HUES48 (cell line): ENCODE results near the gene BTBD16.

Experiments
- H3K27ac ChIP-seq: one replicate; pipeline ENCODE4 v1.7.0; 2013; ENCODE audit warnings: low read depth, low read length, inconsistent platforms
- H3K27me3 ChIP-seq: 2 replicates; pipeline ENCODE4 v1.6.1; 2013; ENCODE audit warnings: mild to moderate bottlenecking, low read length; ENCODE audit not compliant: control insufficient read depth, insufficient read depth
- H3K36me3 ChIP-seq: 2 replicates; pipeline ENCODE4 v1.6.1; 2013; ENCODE audit warnings: low read length; ENCODE audit not compliant: control insufficient read depth, insufficient read depth
- H3K4me1 ChIP-seq: 2 replicates; pipeline ENCODE4 v1.6.1; 2013; ENCODE audit warnings: mild to moderate bottlenecking, low read length; ENCODE audit not compliant: control insufficient read depth, insufficient read depth
- H3K4me3 ChIP-seq: 2 replicates; pipeline ENCODE4 v1.5.1; 2013; ENCODE audit warnings: mild to moderate bottlenecking, low read depth, low read length
- H3K9ac ChIP-seq: 2 replicates; pipeline ENCODE4 v1.6.1; 2013; ENCODE audit warnings: mild to moderate bottlenecking, low read depth, low read length, moderate library complexity
- H3K9me3 ChIP-seq: 2 replicates; pipeline ENCODE4 v1.6.1; 2013; ENCODE audit warnings: low read length; ENCODE audit not compliant: control insufficient read depth, insufficient read depth

BTBD16 gene

GRCh38 chr10:122248356-122249302, 22.5 kb upstream of the BTBD16 start:
- H3K27ac ChIP-seq = no peak overlapping the region
- no peaks in the 10 kb centered on the region for H3K4me1 ChIP-seq
- no peak overlapping the region for H3K9ac ChIP-seq
- H3K27me3 ChIP-seq = no peaks in the 10 kb centered on the region
- no peaks in the 10 kb centered on the region for H3K9me3 ChIP-seq
- no peak overlapping the region for H3K4me3 ChIP-seq
- H3K36me3 ChIP-seq = peaks cover 59% of the 10 kb centered on the region

GRCh38 chr10:122249303-122249850, 21.7 kb upstream of the BTBD16 start:
- no peak overlapping the region for H3K27ac ChIP-seq
- no peaks in the 10 kb centered on the region for H3K4me1 ChIP-seq
- H3K9ac ChIP-seq = no peak overlapping the region
- H3K9me3 ChIP-seq = no peaks in the 10 kb centered on the region
- no peak overlapping the region for H3K4me3 ChIP-seq
- H3K27me3 ChIP-seq = no peaks in the 10 kb centered on the region
- peaks cover 60% of the 10 kb centered on the region for H3K36me3 ChIP-seq

DNA sequence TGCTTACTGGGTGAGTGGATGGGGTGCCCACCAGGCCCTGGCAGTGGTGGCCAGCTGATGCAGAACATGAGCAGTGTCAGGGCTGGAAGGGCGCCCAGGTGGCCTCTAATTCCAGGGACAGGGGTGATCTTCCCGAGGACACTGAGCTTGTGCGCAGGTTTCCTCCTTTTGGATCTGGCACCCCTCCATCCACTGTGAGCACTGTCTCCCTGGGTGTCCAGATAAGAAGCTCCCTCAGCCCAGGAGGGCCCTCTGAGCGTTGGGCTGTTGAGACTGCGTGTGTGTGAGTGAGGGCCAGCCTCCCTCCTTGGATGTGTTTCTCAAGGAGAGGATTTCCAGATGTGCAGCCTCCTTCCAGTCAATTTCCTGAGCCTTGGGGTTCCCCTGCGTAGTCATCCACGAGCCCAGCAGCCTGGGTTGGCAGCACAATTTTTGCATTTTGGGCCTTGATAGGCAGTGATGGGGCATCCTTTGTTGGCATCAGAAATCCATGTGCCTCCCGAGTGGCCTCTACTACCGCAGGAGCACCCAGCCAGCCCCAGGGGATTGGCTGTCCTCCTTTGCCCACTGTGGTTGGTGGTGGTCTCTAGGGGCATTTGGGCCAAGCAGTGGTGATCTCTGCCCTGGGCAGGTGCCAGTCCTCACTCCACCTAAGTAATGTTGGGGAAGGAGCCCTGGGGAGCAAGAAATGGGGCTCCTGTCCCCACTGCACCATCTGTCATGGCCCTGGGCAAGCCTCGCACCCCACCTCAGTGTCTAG, 20.9 kb upstream of the BTBD16 start:
- no peaks in the 10 kb centered on the region for H3K9me3 ChIP-seq
- H3K36me3 ChIP-seq = peaks cover 59% of the 10 kb centered on the region

DNA sequence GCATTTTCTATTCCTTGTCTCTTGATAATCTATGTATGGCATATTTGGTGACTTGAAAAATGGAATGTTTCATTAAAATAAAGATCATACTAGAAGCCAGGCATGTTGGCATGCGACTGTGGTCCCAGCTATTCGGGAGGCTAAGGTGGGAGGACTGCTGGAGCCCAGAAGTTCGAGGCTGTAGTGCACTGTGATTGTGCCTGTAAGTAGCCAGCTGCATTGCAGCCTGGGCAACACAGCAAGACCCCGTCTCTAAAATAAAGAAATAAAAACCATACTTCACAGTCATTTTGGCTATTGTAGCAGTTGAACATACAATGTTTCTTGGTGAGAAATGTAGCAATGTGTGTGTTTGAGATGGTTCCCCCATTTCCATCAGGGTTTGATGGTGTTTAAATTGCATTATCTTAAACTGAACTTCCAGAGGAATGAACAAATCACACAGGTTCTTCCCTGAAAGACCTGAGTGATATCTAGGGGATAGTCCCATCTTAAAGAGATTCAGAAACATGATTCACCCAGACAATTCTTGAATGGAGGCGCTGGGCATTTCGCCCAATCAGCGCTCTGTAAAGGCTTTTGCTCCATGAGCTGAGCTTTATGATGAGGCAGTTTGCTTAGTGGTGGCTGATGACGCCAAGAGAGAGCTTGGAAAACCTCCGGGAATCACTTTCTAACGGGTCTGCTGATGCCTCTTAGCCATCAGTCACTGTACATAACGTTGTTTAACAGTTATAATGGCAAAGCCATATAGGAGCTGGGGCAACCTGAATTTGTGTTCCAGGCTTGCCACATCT, 19.4 kb upstream of the BTBD16 start:
- Histone ChIP-seq H3K27me3 (no peaks in the 10 kb centered on the region), H3K36me3 (peaks cover 57% of the 10 kb centered on the region), H3K9me3 (no peaks in the 10 kb centered on the region), H3K27ac (no peak overlapping the region), H3K9ac (no peak overlapping the region), H3K4me3 (no peak overlapping the region), H3K4me1 (no peaks in the 10 kb centered on the region)

More for the DNA sequence above, 20.9 kb upstream of the BTBD16 start:
- Histone ChIP-seq H3K4me1 (no peaks in the 10 kb centered on the region), H3K27me3 (no peaks in the 10 kb centered on the region), H3K9ac (no peak overlapping the region), H3K4me3 (no peak overlapping the region), H3K27ac (no peak overlapping the region)

DNA sequence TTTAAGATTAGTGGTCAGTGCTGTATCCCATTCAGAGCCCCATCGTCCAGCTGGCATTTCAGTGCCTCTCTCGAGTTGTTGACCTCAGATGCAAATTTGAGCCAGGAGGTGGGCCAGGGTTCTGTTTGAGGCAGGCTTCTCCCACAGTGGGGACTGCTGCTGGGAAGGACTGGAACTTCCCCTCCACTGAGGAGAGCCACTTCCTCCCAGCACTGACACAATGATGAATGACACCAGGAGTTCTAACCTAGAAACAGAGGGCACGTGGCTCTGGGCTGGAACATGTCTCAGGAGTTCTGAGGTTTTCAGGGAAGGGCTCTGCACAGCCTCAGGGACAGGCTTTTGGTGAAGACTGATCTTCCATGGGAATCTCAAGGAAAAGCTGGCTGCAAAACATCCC, 18.3 kb upstream of the BTBD16 start:
- H3K27me3 ChIP-seq = no peaks in the 10 kb centered on the region
- no peak overlapping the region for H3K27ac ChIP-seq
- no peak overlapping the region for H3K4me3 ChIP-seq
- peaks cover 57% of the 10 kb centered on the region for H3K36me3 ChIP-seq
- H3K9me3 ChIP-seq = no peaks in the 10 kb centered on the region
- no peaks in the 10 kb centered on the region for H3K4me1 ChIP-seq
- H3K9ac ChIP-seq = no peak overlapping the region

GRCh38 chr10:122253605-122254004, 17.5 kb upstream of the BTBD16 start:
- Histone ChIP-seq H3K4me3 (no peak overlapping the region), H3K4me1 (peaks cover 5% of the 10 kb centered on the region), H3K9ac (no peak overlapping the region), H3K27me3 (no peaks in the 10 kb centered on the region), H3K9me3 (no peaks in the 10 kb centered on the region), H3K27ac (no peak overlapping the region), H3K36me3 (peaks cover 57% of the 10 kb centered on the region)

DNA sequence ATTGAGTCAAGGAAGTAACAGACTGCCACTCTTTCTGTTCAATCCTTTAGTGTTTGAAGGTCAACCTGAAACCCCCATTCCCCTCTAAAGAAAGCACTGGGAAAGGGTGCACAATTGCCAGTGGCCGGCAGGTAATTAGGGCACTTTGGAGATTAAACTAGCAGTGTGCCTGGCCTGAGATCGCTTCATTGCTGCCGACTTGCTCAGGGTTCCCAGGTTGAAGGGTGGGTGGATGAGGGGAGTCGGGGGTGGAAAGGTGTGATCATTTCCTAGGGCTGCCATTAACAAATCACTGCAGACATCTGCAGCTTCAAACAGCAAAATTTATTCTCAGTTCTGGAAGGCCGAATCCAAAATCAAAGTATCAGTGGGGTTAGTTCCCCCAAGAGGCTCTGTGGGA, 16.3 kb upstream of the BTBD16 start:
- H3K4me3 ChIP-seq = no peak overlapping the region
- no peaks in the 10 kb centered on the region for H3K9me3 ChIP-seq
- no peak overlapping the region for H3K27ac ChIP-seq
- H3K9ac ChIP-seq = no peak overlapping the region
- H3K4me1 ChIP-seq = peaks cover 5% of the 10 kb centered on the region
- peaks cover 47% of the 10 kb centered on the region for H3K36me3 ChIP-seq
- H3K27me3 ChIP-seq = no peaks in the 10 kb centered on the region

GRCh38 chr10:122255509-122256301, 15.4 kb upstream of the BTBD16 start:
- no peak overlapping the region for H3K27ac ChIP-seq
- no peak overlapping the region for H3K9ac ChIP-seq
- H3K36me3 ChIP-seq = peaks cover 44% of the 10 kb centered on the region
- H3K4me1 ChIP-seq = peaks cover 5% of the 10 kb centered on the region
- H3K4me3 ChIP-seq = no peak overlapping the region
- no peaks in the 10 kb centered on the region for H3K27me3 ChIP-seq
- H3K9me3 ChIP-seq = no peaks in the 10 kb centered on the region

DNA sequence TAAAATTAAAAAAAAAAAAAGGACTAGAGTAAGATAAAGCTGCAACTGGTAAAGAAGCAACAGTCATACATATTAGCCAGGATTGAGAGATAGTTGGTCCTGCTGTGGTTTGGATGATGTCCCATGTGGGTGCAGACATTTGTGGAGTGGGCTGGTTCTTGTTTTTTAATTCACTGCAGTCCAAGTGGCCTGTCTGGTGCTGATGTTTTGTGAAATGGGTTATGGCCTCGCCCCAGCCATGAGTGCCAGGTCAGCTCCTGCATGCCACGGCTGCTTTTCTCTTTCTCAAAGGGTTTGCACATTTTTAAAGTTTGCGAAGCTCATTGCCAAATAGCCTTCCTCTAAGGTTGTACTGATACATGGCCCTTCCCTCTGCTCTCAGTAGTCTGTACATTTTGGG, 14.1 kb upstream of the BTBD16 start:
- Histone ChIP-seq H3K27ac (no peak overlapping the region), H3K9ac (no peak overlapping the region), H3K27me3 (no peaks in the 10 kb centered on the region), H3K9me3 (peaks cover 3% of the 10 kb centered on the region; the same call in 1 of the 2 replicates), H3K4me1 (peaks cover 5% of the 10 kb centered on the region), H3K36me3 (peaks cover 33% of the 10 kb centered on the region), H3K4me3 (no peak overlapping the region)
